ENCODE data around the gene CCDC7. TPM values are rescaled to one million over a fixed set of nuclear protein-coding genes. Genes with fewer than 3 reads are reported as not detected.

Gene CCDC7
- total RNA-seq, 1 experiment from 2014 or later, result 1.9 TPM

DNA sequence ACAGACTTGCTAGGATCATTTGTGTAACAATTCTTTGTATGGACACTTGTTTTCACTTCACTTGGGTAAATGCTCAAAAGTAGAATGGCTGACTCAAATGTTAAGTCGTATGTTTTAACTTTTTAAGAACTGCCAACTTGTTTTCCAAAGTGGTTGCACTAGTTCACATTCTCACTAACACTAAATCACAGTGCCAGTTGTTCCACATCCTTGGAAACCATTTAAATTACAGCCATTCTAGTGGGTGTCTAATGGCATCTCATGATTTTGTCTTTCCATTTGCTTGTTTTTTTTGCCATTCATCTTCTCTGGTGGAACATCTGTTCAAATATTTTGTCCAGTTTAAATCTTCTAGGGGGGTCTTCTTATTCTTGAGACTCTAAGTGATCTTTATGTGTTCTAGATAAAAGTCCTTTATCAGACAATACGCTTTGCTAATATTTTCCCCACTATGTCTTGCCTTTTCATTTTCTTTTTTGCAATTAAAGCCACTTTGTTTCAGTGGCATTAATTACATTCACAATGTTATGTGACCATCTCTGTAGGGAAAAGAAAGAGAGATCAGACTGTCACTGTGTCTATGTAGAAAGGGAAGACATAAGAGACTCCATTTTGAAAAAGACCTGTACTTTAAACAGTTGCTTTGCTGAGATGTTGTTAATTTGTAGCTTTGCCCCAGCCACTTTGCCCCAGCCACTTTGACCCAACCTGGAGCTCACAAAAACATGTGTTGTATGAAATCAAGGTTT, 448.1 kb downstream of the CCDC7 start:
- H3K27ac Mint-ChIP-seq, result no peak overlapping the region
- H3K9me3 Mint-ChIP-seq, result no peaks in the 10 kb centered on the region
- H3K36me3 Mint-ChIP-seq, result peaks cover 19% of the 10 kb centered on the region
- CTCF ChIA-PET, result interaction anchor here (1.0 kb wide), 2 partner anchors 98 to 115 kb away, joined by 3 to 4 read pairs; no protein-coding TSS in a partner anchor
- H3K27me3 Mint-ChIP-seq (ENCODE audit: low read depth), result no peaks in the 10 kb centered on the region
- peaks cover 18% of the 10 kb centered on the region for H3K4me1 Mint-ChIP-seq
- no peak for ATAC-seq
- DNase-seq (ENCODE audit: low spot score), result no peak
- POLR2A ChIA-PET, result no interaction called here
- no peak overlapping the region for H3K4me3 Mint-ChIP-seq
- TF ChIP-seq, protein P1, sequence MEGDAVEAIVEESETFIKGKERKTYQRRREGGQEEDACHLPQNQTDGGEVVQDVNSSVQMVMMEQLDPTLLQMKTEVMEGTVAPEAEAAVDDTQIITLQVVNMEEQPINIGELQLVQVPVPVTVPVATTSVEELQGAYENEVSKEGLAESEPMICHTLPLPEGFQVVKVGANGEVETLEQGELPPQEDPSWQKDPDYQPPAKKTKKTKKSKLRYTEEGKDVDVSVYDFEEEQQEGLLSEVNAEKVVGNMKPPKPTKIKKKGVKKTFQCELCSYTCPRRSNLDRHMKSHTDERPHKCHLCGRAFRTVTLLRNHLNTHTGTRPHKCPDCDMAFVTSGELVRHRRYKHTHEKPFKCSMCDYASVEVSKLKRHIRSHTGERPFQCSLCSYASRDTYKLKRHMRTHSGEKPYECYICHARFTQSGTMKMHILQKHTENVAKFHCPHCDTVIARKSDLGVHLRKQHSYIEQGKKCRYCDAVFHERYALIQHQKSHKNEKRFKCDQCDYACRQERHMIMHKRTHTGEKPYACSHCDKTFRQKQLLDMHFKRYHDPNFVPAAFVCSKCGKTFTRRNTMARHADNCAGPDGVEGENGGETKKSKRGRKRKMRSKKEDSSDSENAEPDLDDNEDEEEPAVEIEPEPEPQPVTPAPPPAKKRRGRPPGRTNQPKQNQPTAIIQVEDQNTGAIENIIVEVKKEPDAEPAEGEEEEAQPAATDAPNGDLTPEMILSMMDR (IDR thresholded peaks at IDR 0.05), result no peak
- TF ChIP-seq, protein P2, sequence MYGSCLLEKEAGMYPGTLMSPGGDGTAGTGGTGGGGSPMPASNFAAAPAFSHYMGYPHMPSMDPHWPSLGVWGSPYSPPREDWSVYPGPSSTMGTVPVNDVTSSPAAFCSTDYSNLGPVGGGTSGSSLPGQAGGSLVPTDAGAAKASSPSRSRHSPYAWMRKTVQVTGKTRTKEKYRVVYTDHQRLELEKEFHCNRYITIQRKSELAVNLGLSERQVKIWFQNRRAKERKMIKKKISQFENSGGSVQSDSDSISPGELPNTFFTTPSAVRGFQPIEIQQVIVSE (CRISPR knock-in tag; IDR thresholded peaks at IDR 0.05; ENCODE audit: borderline replicate concordance), result no peak
- TF ChIP-seq, protein P3, sequence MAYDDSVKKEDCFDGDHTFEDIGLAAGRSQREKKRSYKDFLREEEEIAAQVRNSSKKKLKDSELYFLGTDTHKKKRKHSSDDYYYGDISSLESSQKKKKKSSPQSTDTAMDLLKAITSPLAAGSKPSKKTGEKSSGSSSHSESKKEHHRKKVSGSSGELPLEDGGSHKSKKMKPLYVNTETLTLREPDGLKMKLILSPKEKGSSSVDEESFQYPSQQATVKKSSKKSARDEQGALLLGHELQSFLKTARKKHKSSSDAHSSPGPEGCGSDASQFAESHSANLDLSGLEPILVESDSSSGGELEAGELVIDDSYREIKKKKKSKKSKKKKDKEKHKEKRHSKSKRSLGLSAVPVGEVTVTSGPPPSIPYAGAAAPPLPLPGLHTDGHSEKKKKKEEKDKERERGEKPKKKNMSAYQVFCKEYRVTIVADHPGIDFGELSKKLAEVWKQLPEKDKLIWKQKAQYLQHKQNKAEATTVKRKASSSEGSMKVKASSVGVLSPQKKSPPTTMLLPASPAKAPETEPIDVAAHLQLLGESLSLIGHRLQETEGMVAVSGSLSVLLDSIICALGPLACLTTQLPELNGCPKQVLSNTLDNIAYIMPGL (CRISPR knock-in tag; IDR thresholded peaks at IDR 0.05), result no peak
- no peak for TF ChIP-seq JAZF1 (CRISPR knock-in tag; IDR thresholded peaks at IDR 0.05)
- TF ChIP-seq, protein P4, sequence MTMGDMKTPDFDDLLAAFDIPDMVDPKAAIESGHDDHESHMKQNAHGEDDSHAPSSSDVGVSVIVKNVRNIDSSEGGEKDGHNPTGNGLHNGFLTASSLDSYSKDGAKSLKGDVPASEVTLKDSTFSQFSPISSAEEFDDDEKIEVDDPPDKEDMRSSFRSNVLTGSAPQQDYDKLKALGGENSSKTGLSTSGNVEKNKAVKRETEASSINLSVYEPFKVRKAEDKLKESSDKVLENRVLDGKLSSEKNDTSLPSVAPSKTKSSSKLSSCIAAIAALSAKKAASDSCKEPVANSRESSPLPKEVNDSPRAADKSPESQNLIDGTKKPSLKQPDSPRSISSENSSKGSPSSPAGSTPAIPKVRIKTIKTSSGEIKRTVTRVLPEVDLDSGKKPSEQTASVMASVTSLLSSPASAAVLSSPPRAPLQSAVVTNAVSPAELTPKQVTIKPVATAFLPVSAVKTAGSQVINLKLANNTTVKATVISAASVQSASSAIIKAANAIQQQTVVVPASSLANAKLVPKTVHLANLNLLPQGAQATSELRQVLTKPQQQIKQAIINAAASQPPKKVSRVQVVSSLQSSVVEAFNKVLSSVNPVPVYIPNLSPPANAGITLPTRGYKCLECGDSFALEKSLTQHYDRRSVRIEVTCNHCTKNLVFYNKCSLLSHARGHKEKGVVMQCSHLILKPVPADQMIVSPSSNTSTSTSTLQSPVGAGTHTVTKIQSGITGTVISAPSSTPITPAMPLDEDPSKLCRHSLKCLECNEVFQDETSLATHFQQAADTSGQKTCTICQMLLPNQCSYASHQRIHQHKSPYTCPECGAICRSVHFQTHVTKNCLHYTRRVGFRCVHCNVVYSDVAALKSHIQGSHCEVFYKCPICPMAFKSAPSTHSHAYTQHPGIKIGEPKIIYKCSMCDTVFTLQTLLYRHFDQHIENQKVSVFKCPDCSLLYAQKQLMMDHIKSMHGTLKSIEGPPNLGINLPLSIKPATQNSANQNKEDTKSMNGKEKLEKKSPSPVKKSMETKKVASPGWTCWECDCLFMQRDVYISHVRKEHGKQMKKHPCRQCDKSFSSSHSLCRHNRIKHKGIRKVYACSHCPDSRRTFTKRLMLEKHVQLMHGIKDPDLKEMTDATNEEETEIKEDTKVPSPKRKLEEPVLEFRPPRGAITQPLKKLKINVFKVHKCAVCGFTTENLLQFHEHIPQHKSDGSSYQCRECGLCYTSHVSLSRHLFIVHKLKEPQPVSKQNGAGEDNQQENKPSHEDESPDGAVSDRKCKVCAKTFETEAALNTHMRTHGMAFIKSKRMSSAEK (CRISPR knock-in tag; IDR thresholded peaks at IDR 0.05; ENCODE audit: borderline replicate concordance), result no peak
- no peak for TF ChIP-seq TEAD1 (CRISPR knock-in tag; IDR thresholded peaks at IDR 0.05)
- TF ChIP-seq, protein P5, sequence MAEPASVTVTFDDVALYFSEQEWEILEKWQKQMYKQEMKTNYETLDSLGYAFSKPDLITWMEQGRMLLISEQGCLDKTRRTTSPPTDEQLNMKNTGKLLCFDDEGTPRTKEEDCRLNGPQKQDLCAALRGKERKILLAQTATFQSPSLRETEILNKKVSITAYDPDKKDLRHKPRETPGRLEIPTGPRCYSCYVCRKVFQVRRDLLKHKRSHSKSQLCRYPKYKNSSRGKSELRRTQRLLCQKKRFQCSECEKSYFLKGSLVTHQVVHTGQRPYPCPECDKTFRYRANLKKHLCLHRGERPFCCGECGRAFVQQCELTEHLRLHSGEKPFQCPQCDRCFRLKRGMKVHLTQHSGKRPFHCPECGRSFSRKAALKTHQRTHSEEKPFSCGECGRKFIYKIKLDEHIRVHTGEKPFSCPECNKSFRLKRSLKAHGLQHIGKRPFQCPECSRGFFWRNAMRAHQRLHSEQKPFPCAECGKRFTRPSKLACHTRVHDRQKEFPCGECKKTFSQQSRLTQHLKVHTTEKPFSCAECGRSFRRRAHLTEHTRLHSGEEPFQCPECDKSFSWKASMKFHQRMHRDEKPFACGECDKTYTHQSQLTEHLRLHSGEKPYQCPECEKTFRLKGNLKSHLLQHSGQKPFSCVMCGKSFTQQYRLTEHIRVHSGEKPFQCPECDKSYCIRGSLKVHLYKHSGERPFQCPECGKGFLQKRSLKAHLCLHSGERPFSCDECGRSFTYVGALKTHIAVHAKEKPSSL (CRISPR knock-in tag; conservative IDR thresholded peaks at IDR 0.05), result no peak
- TF ChIP-seq ELF4 (CRISPR knock-in tag; IDR thresholded peaks at IDR 0.05; ENCODE audit: low read depth), result no peak
- TF ChIP-seq GTF2I (CRISPR knock-in tag; conservative IDR thresholded peaks at IDR 0.05), result no peak
- TF ChIP-seq MYBL2 (CRISPR knock-in tag; IDR thresholded peaks at IDR 0.05), result no peak
- TF ChIP-seq FOXK1 (CRISPR knock-in tag; IDR thresholded peaks at IDR 0.05), result no peak
- TF ChIP-seq, protein P6, sequence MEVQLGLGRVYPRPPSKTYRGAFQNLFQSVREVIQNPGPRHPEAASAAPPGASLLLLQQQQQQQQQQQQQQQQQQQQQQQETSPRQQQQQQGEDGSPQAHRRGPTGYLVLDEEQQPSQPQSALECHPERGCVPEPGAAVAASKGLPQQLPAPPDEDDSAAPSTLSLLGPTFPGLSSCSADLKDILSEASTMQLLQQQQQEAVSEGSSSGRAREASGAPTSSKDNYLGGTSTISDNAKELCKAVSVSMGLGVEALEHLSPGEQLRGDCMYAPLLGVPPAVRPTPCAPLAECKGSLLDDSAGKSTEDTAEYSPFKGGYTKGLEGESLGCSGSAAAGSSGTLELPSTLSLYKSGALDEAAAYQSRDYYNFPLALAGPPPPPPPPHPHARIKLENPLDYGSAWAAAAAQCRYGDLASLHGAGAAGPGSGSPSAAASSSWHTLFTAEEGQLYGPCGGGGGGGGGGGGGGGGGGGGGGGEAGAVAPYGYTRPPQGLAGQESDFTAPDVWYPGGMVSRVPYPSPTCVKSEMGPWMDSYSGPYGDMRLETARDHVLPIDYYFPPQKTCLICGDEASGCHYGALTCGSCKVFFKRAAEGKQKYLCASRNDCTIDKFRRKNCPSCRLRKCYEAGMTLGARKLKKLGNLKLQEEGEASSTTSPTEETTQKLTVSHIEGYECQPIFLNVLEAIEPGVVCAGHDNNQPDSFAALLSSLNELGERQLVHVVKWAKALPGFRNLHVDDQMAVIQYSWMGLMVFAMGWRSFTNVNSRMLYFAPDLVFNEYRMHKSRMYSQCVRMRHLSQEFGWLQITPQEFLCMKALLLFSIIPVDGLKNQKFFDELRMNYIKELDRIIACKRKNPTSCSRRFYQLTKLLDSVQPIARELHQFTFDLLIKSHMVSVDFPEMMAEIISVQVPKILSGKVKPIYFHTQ (CRISPR knock-in tag; IDR thresholded peaks at IDR 0.05), result no peak
- TF ChIP-seq, protein P7, sequence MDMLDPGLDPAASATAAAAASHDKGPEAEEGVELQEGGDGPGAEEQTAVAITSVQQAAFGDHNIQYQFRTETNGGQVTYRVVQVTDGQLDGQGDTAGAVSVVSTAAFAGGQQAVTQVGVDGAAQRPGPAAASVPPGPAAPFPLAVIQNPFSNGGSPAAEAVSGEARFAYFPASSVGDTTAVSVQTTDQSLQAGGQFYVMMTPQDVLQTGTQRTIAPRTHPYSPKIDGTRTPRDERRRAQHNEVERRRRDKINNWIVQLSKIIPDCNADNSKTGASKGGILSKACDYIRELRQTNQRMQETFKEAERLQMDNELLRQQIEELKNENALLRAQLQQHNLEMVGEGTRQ (CRISPR knock-in tag; IDR thresholded peaks at IDR 0.05), result no peak
- TF ChIP-seq GABPB1 (CRISPR knock-in tag; IDR thresholded peaks at IDR 0.05), result no peak
- TF ChIP-seq, protein P8, sequence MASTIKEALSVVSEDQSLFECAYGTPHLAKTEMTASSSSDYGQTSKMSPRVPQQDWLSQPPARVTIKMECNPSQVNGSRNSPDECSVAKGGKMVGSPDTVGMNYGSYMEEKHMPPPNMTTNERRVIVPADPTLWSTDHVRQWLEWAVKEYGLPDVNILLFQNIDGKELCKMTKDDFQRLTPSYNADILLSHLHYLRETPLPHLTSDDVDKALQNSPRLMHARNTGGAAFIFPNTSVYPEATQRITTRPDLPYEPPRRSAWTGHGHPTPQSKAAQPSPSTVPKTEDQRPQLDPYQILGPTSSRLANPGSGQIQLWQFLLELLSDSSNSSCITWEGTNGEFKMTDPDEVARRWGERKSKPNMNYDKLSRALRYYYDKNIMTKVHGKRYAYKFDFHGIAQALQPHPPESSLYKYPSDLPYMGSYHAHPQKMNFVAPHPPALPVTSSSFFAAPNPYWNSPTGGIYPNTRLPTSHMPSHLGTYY (CRISPR knock-in tag; IDR thresholded peaks at IDR 0.05), result no peak
- no peak for TF ChIP-seq NFYB (CRISPR knock-in tag; conservative IDR thresholded peaks at IDR 0.05; ENCODE audit: low read depth)
- TF ChIP-seq NFE2L1 (CRISPR knock-in tag; IDR thresholded peaks at IDR 0.05), result no peak
- TF ChIP-seq KAT7 (CRISPR knock-in tag; IDR thresholded peaks at IDR 0.05; ENCODE audit: borderline replicate concordance), result no peak
- TF ChIP-seq, protein P9, sequence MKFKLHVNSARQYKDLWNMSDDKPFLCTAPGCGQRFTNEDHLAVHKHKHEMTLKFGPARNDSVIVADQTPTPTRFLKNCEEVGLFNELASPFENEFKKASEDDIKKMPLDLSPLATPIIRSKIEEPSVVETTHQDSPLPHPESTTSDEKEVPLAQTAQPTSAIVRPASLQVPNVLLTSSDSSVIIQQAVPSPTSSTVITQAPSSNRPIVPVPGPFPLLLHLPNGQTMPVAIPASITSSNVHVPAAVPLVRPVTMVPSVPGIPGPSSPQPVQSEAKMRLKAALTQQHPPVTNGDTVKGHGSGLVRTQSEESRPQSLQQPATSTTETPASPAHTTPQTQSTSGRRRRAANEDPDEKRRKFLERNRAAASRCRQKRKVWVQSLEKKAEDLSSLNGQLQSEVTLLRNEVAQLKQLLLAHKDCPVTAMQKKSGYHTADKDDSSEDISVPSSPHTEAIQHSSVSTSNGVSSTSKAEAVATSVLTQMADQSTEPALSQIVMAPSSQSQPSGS (CRISPR knock-in tag; IDR thresholded peaks at IDR 0.05; ENCODE audit: borderline replicate concordance, low read depth), result no peak
